CD4-positive, alpha-beta T cell (primary cell): ENCODE measurements around the gene DNAJB6. TPM values are rescaled to one million over a fixed set of nuclear protein-coding genes. Genes with fewer than 3 reads are reported as not detected.

Source experiments
- ATAC-seq: fragments of 200-7000 bp; cut with Tn5 transposase; one replicate; pipeline ENCODE4 v1.10.0; 2022; ENCODE audit warnings: mild to moderate bottlenecking; ENCODE audit not compliant: poor library complexity
- CTCF ChIA-PET: fragments of 350-600 bp; sonication (Branson Sonifier 250); formaldehyde crosslinking; loops from one replicate; lab custom pipeline; 2021; ENCODE audit warnings: antibody characterized with exemption, inconsistent platforms; lab: Charles Lee
- POLR2A ChIA-PET: fragments of 350-600 bp; sonication (Branson Sonifier 250); formaldehyde crosslinking; loops from one replicate; lab custom pipeline; 2021; ENCODE audit warnings: antibody characterized with exemption, inconsistent platforms; lab: Charles Lee
- DNase-seq, 14 experiments: peaks; one replicate each; pipeline ENCODE4 v3.0.0-alpha.2; 2013 to 2020; ENCODE audit warnings: mixed read lengths in 2 of 14
- H3K27ac ChIP-seq, 2 donors: one replicate each; pipeline versions ENCODE4 v1.5.1 to v1.7.0; 2013; ENCODE audit warnings: low read length in 2 of 2, low read depth in 1 of 2, mild to moderate bottlenecking in 1 of 2
- H3K27me3 ChIP-seq, 2 experiments: 1 replicate in 1 of 2; 2 replicates in 1 of 2; pipeline versions ENCODE4 v1.6.1 to v1.7.0; 2013; ENCODE audit warnings: low read length in 2 of 2, control low read depth in 1 of 2, mild to moderate bottlenecking in 1 of 2, moderate library complexity in 1 of 2; ENCODE audit not compliant: insufficient read depth in 2 of 2, control insufficient read depth in 1 of 2
- H3K36me3 ChIP-seq: one replicate; pipeline ENCODE4 v1.6.1; 2013; ENCODE audit warnings: low read length, control low read depth; ENCODE audit not compliant: insufficient read depth
- H3K4me1 ChIP-seq: one replicate; pipeline ENCODE4 v1.6.1; 2013; ENCODE audit warnings: low read length, control low read depth; ENCODE audit not compliant: insufficient read depth
- H3K4me3 ChIP-seq: one replicate; pipeline ENCODE4 v1.5.1; 2013; ENCODE audit warnings: mild to moderate bottlenecking, low read length, moderate library complexity
- H3K9me3 ChIP-seq, 2 experiments: 1 replicate in 1 of 2; 2 replicates in 1 of 2; pipeline versions ENCODE4 v1.6.1 to v1.7.0; 2013; ENCODE audit warnings: low read length in 2 of 2, mild to moderate bottlenecking in 2 of 2, control low read depth in 1 of 2, moderate library complexity in 1 of 2; ENCODE audit not compliant: control insufficient read depth in 1 of 2, insufficient read depth in 1 of 2
- H3K27ac Mint-ChIP-seq: one replicate; pipeline ENCODE4 v1.8.0; 2020; ENCODE audit warnings: mixed read lengths
- H3K27me3 Mint-ChIP-seq: one replicate; pipeline ENCODE4 v1.8.0; 2021; ENCODE audit warnings: mixed read lengths
- H3K36me3 Mint-ChIP-seq: one replicate; pipeline ENCODE4 v1.8.0; 2021; ENCODE audit warnings: low read depth, mixed read lengths
- H3K4me1 Mint-ChIP-seq: one replicate; pipeline ENCODE4 v1.8.0; 2021; ENCODE audit warnings: low read depth, mixed read lengths
- H3K4me3 Mint-ChIP-seq: one replicate; pipeline ENCODE4 v1.8.0; 2020; ENCODE audit warnings: mild to moderate bottlenecking, mixed read lengths
- H3K9me3 Mint-ChIP-seq: one replicate; pipeline ENCODE4 v1.8.0; 2020; ENCODE audit warnings: mixed read lengths
- CTCF ChIP-seq: fragments of 200-600 bp; IDR thresholded peaks from one replicate; pipeline ENCODE4 v1.8.0; 2022; ENCODE audit warnings: antibody characterized with exemption, mild to moderate bottlenecking
- intact Hi-C, 2 experiments: fragments of 100-400 bp; cut with DNase I in 1 of 2; cut with micrococcal nuclease in 1 of 2; formaldehyde crosslinking; loops; one replicate each; pipeline versions ENCODE4 v1.15.1 to v1.9.0; 2023 to 2025; cut with DNase I, micrococcal nuclease
- total RNA-seq, 174 experiments: library from RNA in 2 of 174; stranded (reverse) in 2 of 174; gene quantifications; one replicate each; pipeline ENCODE4 v1.2.3 and lab custom pipeline; 2021 to 2026

DNAJB6 gene
- total RNA-seq, 2 experiments from 2014 or later: 232 to 242 TPM

GRCh38 chr7:157434231-157434630 is 97.4 kb downstream of the DNAJB6 start:
- no peak for ATAC-seq
- H3K9me3 ChIP-seq: no peaks in the 10 kb centered on the region
- H3K27ac ChIP-seq: no peak overlapping the region
- Mint-ChIP-seq H3K4me1 (peaks cover 11% of the 10 kb centered on the region), H3K27me3 (no peaks in the 10 kb centered on the region), H3K36me3 (no peaks in the 10 kb centered on the region), H3K27ac (no peak overlapping the region), H3K9me3 (no peaks in the 10 kb centered on the region), H3K4me3 (no peak overlapping the region)
- H3K4me3 ChIP-seq: no peak overlapping the region
- no peak for DNase-seq
- H3K4me1 ChIP-seq: peaks cover 11% of the 10 kb centered on the region
- no peaks in the 10 kb centered on the region for H3K27me3 ChIP-seq
- intact Hi-C loops: loop anchor here (5.0 to 10.0 kb wide), 7 partner anchors 38 to 281 kb away; no protein-coding TSS in a partner anchor
- no peaks in the 10 kb centered on the region for H3K36me3 ChIP-seq
- no peak for TF ChIP-seq CTCF
- CTCF ChIA-PET: no interaction called here
- POLR2A ChIA-PET: no interaction called here

GRCh38 chr7:157434701-157435100 is 97.9 kb downstream of the DNAJB6 start:
- no peak overlapping the region for H3K4me3 Mint-ChIP-seq
- ATAC-seq: no peak
- no peaks in the 10 kb centered on the region for H3K36me3 Mint-ChIP-seq
- H3K36me3 ChIP-seq: no peaks in the 10 kb centered on the region
- no peaks in the 10 kb centered on the region for H3K9me3 ChIP-seq
- peaks cover 11% of the 10 kb centered on the region for H3K4me1 ChIP-seq
- H3K27ac Mint-ChIP-seq: no peak overlapping the region
- H3K27ac ChIP-seq: no peak overlapping the region
- peaks cover 11% of the 10 kb centered on the region for H3K4me1 Mint-ChIP-seq
- intact Hi-C loops: loop anchor here (5.0 to 10.0 kb wide), 7 partner anchors 38 to 280 kb away; no protein-coding TSS in a partner anchor
- ChIA-PET POLR2A (no interaction called here), CTCF (no interaction called here)
- H3K27me3 ChIP-seq: no peaks in the 10 kb centered on the region
- H3K27me3 Mint-ChIP-seq: no peaks in the 10 kb centered on the region
- H3K4me3 ChIP-seq: no peak overlapping the region
- no peak for DNase-seq
- no peaks in the 10 kb centered on the region for H3K9me3 Mint-ChIP-seq
- TF ChIP-seq CTCF: no peak

GRCh38 chr7:157436076-157436475 is 99.3 kb downstream of the DNAJB6 start:
- no peaks in the 10 kb centered on the region for H3K27me3 ChIP-seq
- H3K4me3 ChIP-seq: no peak overlapping the region
- H3K27ac ChIP-seq: no peak overlapping the region
- Mint-ChIP-seq H3K27ac (no peak overlapping the region), H3K9me3 (no peaks in the 10 kb centered on the region), H3K4me1 (peaks cover 11% of the 10 kb centered on the region), H3K4me3 (no peak overlapping the region), H3K36me3 (no peaks in the 10 kb centered on the region), H3K27me3 (no peaks in the 10 kb centered on the region)
- no peaks in the 10 kb centered on the region for H3K36me3 ChIP-seq
- no peak for TF ChIP-seq CTCF
- ChIA-PET POLR2A (no interaction called here), CTCF (no interaction called here)
- DNase-seq (no peak), ATAC-seq (no peak)
- H3K9me3 ChIP-seq: no peaks in the 10 kb centered on the region
- H3K4me1 ChIP-seq: peaks cover 11% of the 10 kb centered on the region
- intact Hi-C loops: loop anchor here (10.0 kb wide), 3 partner anchors 49 to 279 kb away; no protein-coding TSS in a partner anchor
